B cell (primary cell): ENCODE results near the gene NEO1. TPM values are rescaled to one million over a fixed set of nuclear protein-coding genes. Genes with fewer than 3 reads are reported as not detected.

Source experiments
- ATAC-seq: fragments of 200-7000 bp; cut with Tn5 transposase; one replicate; pipeline ENCODE4 v1.10.0; 2021; ENCODE audit warnings: low read depth, mild to moderate bottlenecking, moderate number of reproducible peaks, moderate library complexity
- CTCF ChIA-PET: fragments of 350-600 bp; sonication (Branson Sonifier 250); formaldehyde crosslinking; loops from one replicate; lab custom pipeline; 2021; ENCODE audit warnings: antibody characterized with exemption, inconsistent platforms; lab: Charles Lee
- POLR2A ChIA-PET: fragments of 350-600 bp; sonication (Branson Sonifier 250); formaldehyde crosslinking; loops from one replicate; lab custom pipeline; 2021; ENCODE audit warnings: antibody characterized with exemption; lab: Charles Lee
- DNase-seq: peaks from one replicate; pipeline ENCODE4 v3.0.0; 2013
- H2AFZ ChIP-seq: 2 replicates; pipeline ENCODE4 v1.6.1; 2012; ENCODE audit warnings: mild to moderate bottlenecking, low read depth, low read length; ENCODE audit not compliant: insufficient read depth, poor library complexity, severe bottlenecking
- H3K27ac ChIP-seq, 2 donors: 1 replicate in 1 of 2; 2 replicates in 1 of 2; pipeline ENCODE4 v1.5.1; 2012 to 2013; ENCODE audit warnings: low read length in 2 of 2, mild to moderate bottlenecking in 2 of 2, moderate library complexity in 1 of 2
- H3K27me3 ChIP-seq, 4 experiments: fragments of 200-600 bp in 1 of 4; sonication (generic) in 1 of 4; replicated peaks in 1 of 4; 1 replicate in 2 of 4; 2 replicates in 2 of 4; pipeline versions ENCODE4 v1.6.1 to v1.7.0; 2013 to 2016; ENCODE audit warnings: low read length in 3 of 4, mild to moderate bottlenecking in 2 of 4, mixed read lengths in 1 of 4, moderate library complexity in 1 of 4; ENCODE audit not compliant: insufficient read depth in 4 of 4, control insufficient read depth in 3 of 4; ENCODE audit errors: control extremely low read depth in 1 of 4
- H3K36me3 ChIP-seq, 2 experiments: replicated peaks in 1 of 2; 1 replicate in 1 of 2; 2 replicates in 1 of 2; pipeline versions ENCODE4 v1.6.1 to v1.7.1; 2013; ENCODE audit warnings: low read length in 1 of 2; ENCODE audit not compliant: insufficient read depth in 2 of 2, control insufficient read depth in 1 of 2; ENCODE audit errors: control extremely low read depth in 1 of 2, extremely low read depth in 1 of 2
- H3K4me1 ChIP-seq, 2 donors: fragments of 200-600 bp in 1 of 2; sonication (generic) in 1 of 2; 1 replicate in 1 of 2; 2 replicates in 1 of 2; pipeline versions ENCODE4 v1.5.1 to v1.6.1; 2013 to 2017; ENCODE audit warnings: low read length in 2 of 2; ENCODE audit not compliant: control insufficient read depth in 2 of 2, insufficient read depth in 2 of 2
- H3K4me2 ChIP-seq: replicated peaks from 2 replicates; pipeline ENCODE3; 2012; ENCODE audit warnings: mild to moderate bottlenecking, low read depth, low read length; ENCODE audit not compliant: poor library complexity, severe bottlenecking
- H3K4me3 ChIP-seq, 5 experiments: fragments of 200-600 bp in 1 of 5; sonication (generic) in 1 of 5; 1 replicate in 3 of 5; 2 replicates in 2 of 5; pipeline versions ENCODE4 v1.5.1 to v1.7.0; 2011 to 2016; ENCODE audit warnings: low read length in 4 of 5, mild to moderate bottlenecking in 4 of 5, low read depth in 2 of 5, control low read depth in 1 of 5, moderate library complexity in 1 of 5; ENCODE audit not compliant: insufficient read depth in 1 of 5; ENCODE audit errors: control extremely low read depth in 1 of 5, extremely low read depth in 1 of 5
- H3K79me2 ChIP-seq: fragments of 200-600 bp; sonication (generic); one replicate; pipeline ENCODE4 v1.6.0; 2016; ENCODE audit warnings: low read length; ENCODE audit not compliant: control insufficient read depth, insufficient read depth
- H3K9ac ChIP-seq: fragments of 200-600 bp; sonication (generic); 2 replicates; pipeline ENCODE4 v1.6.1; 2017; ENCODE audit warnings: mild to moderate bottlenecking, low read length, moderate library complexity
- H3K9me3 ChIP-seq, 3 donors: one replicate each; pipeline versions ENCODE4 v1.6.1 to v1.7.1; 2013; ENCODE audit warnings: low read length in 2 of 3; ENCODE audit not compliant: control insufficient read depth in 2 of 3, insufficient read depth in 1 of 3; ENCODE audit errors: control extremely low read depth in 1 of 3
- H4K20me1 ChIP-seq: 2 replicates; pipeline ENCODE4 v1.6.0; 2012; ENCODE audit warnings: mild to moderate bottlenecking, low read length; ENCODE audit not compliant: insufficient read depth, control insufficient read depth, poor library complexity, severe bottlenecking
- H3K27ac Mint-ChIP-seq: one replicate; pipeline ENCODE4 v1.8.0; 2021; ENCODE audit warnings: mixed read lengths
- H3K27me3 Mint-ChIP-seq: one replicate; pipeline ENCODE4 v1.8.0; 2021; ENCODE audit warnings: mixed read lengths
- H3K4me1 Mint-ChIP-seq: one replicate; pipeline ENCODE4 v1.8.0; 2021; ENCODE audit warnings: mixed read lengths
- H3K4me3 Mint-ChIP-seq: one replicate; pipeline ENCODE4 v1.8.0; 2021; ENCODE audit warnings: mixed read lengths
- H3K9me3 Mint-ChIP-seq: one replicate; pipeline ENCODE4 v1.8.0; 2022; ENCODE audit warnings: mixed read lengths; ENCODE audit not compliant: insufficient read depth
- CTCF ChIP-seq: fragments of 200-600 bp; IDR thresholded peaks from one replicate; pipeline ENCODE4 v1.8.0; 2022; ENCODE audit warnings: antibody characterized with exemption, mild to moderate bottlenecking
- EZH2 ChIP-seq: IDR thresholded peaks from 2 replicates; pipeline ENCODE4 v1.6.1; 2012; ENCODE audit warnings: borderline replicate concordance, low read depth, mild to moderate bottlenecking, moderate library complexity, low read length; ENCODE audit not compliant: insufficient read depth, poor library complexity, severe bottlenecking
- WGBS: methylation state at CpG from one replicate; pipeline ENCODE4 v1.1.5; 2013; ENCODE audit warnings: missing lambda C conversion rate; ENCODE audit not compliant: insufficient coverage; 5-methylcytosine and 5-hydroxymethylcytosine counted together
- intact Hi-C: fragments of 100-400 bp; cut with micrococcal nuclease; formaldehyde crosslinking; loops from one replicate; pipeline ENCODE4 v1.10.0; 2022
- polyA plus RNA-seq: library from polyadenylated mRNA; depleted of rRNA; stranded (reverse); fragments of >200 nt; gene quantifications from 2 replicates; pipeline ENCODE4 v1.2.3, GENCODE V29; 2012
- total RNA-seq, 2 donors: library from RNA; stranded (reverse); fragments of 120-200 nt in 1 of 2; gene quantifications; 1 replicate in 1 of 2; 2 replicates in 1 of 2; pipeline versions ENCODE4 v1.2.3 to v1.2.4, GENCODE V29; 2013 to 2022

NEO1 gene
- total and polyA plus RNA-seq, 2 donors (not counting 1 experiment from before 2014, with no cell fraction given) = 1.3 to 3.9 TPM

DNA sequence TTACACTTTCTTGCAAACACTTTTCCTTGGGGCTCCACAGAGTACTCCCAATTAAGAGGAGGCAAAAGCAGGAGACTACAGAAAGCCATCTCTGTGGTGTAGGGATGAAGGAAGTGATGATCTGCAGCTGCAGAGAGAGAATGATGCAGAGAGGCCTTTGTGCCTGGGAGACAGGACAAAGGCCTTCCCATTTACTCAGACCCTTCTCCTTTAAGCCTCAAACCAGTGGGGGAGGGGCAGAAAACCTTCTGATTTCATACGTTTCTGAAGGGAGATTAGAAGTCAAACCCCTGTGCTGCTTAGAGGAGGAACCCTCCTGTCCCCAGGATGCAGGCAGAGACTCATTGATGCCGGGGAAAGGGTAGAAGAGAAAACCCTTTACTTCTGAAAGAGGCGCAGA is 130.8 kb downstream of the NEO1 start:
- 80% methylated on average over 1 of the region's 3 CpGs for WGBS
- Mint-ChIP-seq H3K9me3 (peaks cover 5% of the 10 kb centered on the region), H3K27me3 (peaks cover 4% of the 10 kb centered on the region), H3K27ac (no peak overlapping the region), H3K4me3 (no peak overlapping the region), H3K4me1 (no peaks in the 10 kb centered on the region)
- H3K4me2 ChIP-seq = no peak overlapping the region
- H3K9me3 ChIP-seq = peaks cover 0 to 6% (median 1%) of the 10 kb centered on the region in 3 donors
- ATAC-seq (no peak), DNase-seq (no peak)
- H3K36me3 ChIP-seq = no peaks in the 10 kb centered on the region
- no peak overlapping the region for H3K9ac ChIP-seq
- H3K79me2 ChIP-seq = no peaks in the 10 kb centered on the region
- no peaks in the 10 kb centered on the region for H4K20me1 ChIP-seq
- no peaks in the 10 kb centered on the region for H3K27me3 ChIP-seq
- H3K27ac ChIP-seq = no peak overlapping the region
- no peak for TF ChIP-seq CTCF
- no peak for TF ChIP-seq EZH2
- no peak overlapping the region for H3K4me3 ChIP-seq
- intact Hi-C loops = no loop called here
- no peaks in the 10 kb centered on the region for H3K4me1 ChIP-seq
- ChIA-PET CTCF (no interaction called here), POLR2A (no interaction called here)
- no peak overlapping the region for H2AFZ ChIP-seq

DNA sequence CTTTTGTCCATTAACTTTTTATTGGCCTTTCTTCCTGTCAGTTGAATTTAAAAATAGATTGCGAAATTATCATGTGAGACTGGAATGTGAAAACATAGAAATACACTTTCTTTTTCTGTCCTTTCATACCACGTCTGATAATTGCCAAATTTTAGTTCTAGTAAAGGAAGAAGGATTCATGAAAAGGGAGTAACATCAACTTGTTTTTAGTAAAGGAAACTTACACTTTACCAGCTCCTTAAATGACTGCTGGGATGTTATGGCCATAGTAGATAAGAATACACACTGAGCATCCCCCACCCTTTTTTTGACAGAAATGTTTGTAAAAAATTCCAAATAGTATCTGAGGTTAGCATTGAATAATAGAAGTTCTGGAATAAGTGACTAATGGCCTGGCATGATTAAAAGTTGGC is 137.9 kb downstream of the NEO1 start:
- intact Hi-C loops = no loop called here
- POLR2A ChIA-PET = no interaction called here
- Histone ChIP-seq H3K4me2 (no peak overlapping the region), H3K9ac (no peak overlapping the region), H3K4me3 (no peak overlapping the region), H3K36me3 (no peaks in the 10 kb centered on the region), H3K27ac (no peak overlapping the region), H3K27me3 (no peaks in the 10 kb centered on the region), H2AFZ (no peak overlapping the region), H3K79me2 (no peaks in the 10 kb centered on the region), H3K4me1 (no peaks in the 10 kb centered on the region), H4K20me1 (no peaks in the 10 kb centered on the region), H3K9me3 (peaks cover 0 to 1% (median 0%) of the 10 kb centered on the region in 3 donors)
- WGBS = no CpG with 5 or more reads among the region's 2 CpGs
- peaks cover 18% of the 10 kb centered on the region for H3K27me3 Mint-ChIP-seq
- DNase-seq (no peak), ATAC-seq (no peak)
- TF ChIP-seq EZH2 = no peak
- TF ChIP-seq CTCF = no peak
- H3K4me3 Mint-ChIP-seq = no peak overlapping the region
- CTCF ChIA-PET = no interaction called here
- no peaks in the 10 kb centered on the region for H3K9me3 Mint-ChIP-seq
- no peaks in the 10 kb centered on the region for H3K4me1 Mint-ChIP-seq
- no peak overlapping the region for H3K27ac Mint-ChIP-seq
